Endodermal cell (in vitro differentiated cells): Measurements from ENCODE around the gene ZNF280C. TPM values are rescaled to one million over a fixed set of nuclear protein-coding genes. Genes with fewer than 3 reads are reported as not detected.

Experiments used
- DNase-seq: peaks from one replicate; pipeline ENCODE4 v3.0.0-alpha.2; 2017
- H3K27ac ChIP-seq: 2 replicates; pipeline ENCODE4 v1.5.1; 2013; ENCODE audit warnings: mild to moderate bottlenecking, low read depth, low read length, moderate library complexity
- H3K27me3 ChIP-seq: 2 replicates; pipeline ENCODE4 v1.6.1; 2013; ENCODE audit warnings: mild to moderate bottlenecking, low read length, moderate library complexity; ENCODE audit not compliant: insufficient read depth, control insufficient read depth, poor library complexity, severe bottlenecking
- H3K36me3 ChIP-seq: 2 replicates; pipeline ENCODE4 v1.7.0; 2013; ENCODE audit warnings: mild to moderate bottlenecking, low read length, moderate library complexity; ENCODE audit not compliant: control insufficient read depth, insufficient read depth
- H3K4me1 ChIP-seq: one replicate; pipeline ENCODE4 v1.7.0; 2013; ENCODE audit warnings: low read length; ENCODE audit not compliant: control insufficient read depth, insufficient read depth
- H3K4me3 ChIP-seq: 2 replicates; pipeline ENCODE4 v1.5.1; 2013; ENCODE audit warnings: mild to moderate bottlenecking, low read length, moderate library complexity
- H3K9ac ChIP-seq: 2 replicates; pipeline ENCODE4 v1.6.1; 2013; ENCODE audit warnings: mild to moderate bottlenecking, low read length, moderate library complexity; ENCODE audit not compliant: poor library complexity, severe bottlenecking; ENCODE audit errors: extremely low read depth
- H3K9me3 ChIP-seq: 2 replicates; pipeline ENCODE4 v1.6.1; 2013; ENCODE audit warnings: mild to moderate bottlenecking, low read length, moderate library complexity; ENCODE audit not compliant: control insufficient read depth
- H3K27ac Mint-ChIP-seq: 2 replicates; pipeline ENCODE4 v1.8.0; 2020; ENCODE audit warnings: mixed read lengths
- H3K27me3 Mint-ChIP-seq: 2 replicates; pipeline ENCODE4 v1.8.0; 2021; ENCODE audit warnings: mild to moderate bottlenecking, mixed read lengths; ENCODE audit not compliant: insufficient read depth
- H3K36me3 Mint-ChIP-seq: 2 replicates; pipeline ENCODE4 v1.8.0; 2020; ENCODE audit warnings: low read depth, mixed read lengths
- H3K4me1 Mint-ChIP-seq: 2 replicates; pipeline ENCODE4 v1.8.0; 2020; ENCODE audit warnings: mixed read lengths
- H3K4me3 Mint-ChIP-seq: 2 replicates; pipeline ENCODE4 v1.8.0; 2020; ENCODE audit warnings: mild to moderate bottlenecking, moderate library complexity, mixed read lengths
- H3K9me3 Mint-ChIP-seq: 2 replicates; pipeline ENCODE4 v1.8.0; 2020; ENCODE audit warnings: mild to moderate bottlenecking, mixed read lengths
- WGBS, 2 experiments: methylation state at CpG; one replicate each; pipeline versions ENCODE4 v1.1.5 to v1.1.7; 2013; ENCODE audit warnings: missing lambda C conversion rate in 2 of 2, mixed read lengths in 1 of 2; ENCODE audit not compliant: insufficient coverage in 1 of 2, insufficient read length in 1 of 2; 5-methylcytosine and 5-hydroxymethylcytosine counted together
- total RNA-seq, 2 donors: library from RNA; stranded (reverse); fragmentation: NEBNext Ultra II Directional in 1 of 2; extraction: Animal tissue kit (Norgen Biotek cat#: 25700) in 1 of 2; gene quantifications; 2 replicates in 1 of 2; 3 replicates in 1 of 2; pipeline ENCODE4 v1.2.1, GENCODE V29; 2021
- TF ChIP-seq, protein P1 (sequence below): fragments of 200-600 bp; sonication (generic); conservative IDR thresholded peaks from 2 replicates; pipeline ENCODE4 v1.5.0; 2021; ENCODE audit warnings: antibody characterized with exemption, mild to moderate bottlenecking

Gene ZNF280C
- total RNA-seq, 2 donors from 2014 or later: 15.4 to 15.7 TPM

DNA sequence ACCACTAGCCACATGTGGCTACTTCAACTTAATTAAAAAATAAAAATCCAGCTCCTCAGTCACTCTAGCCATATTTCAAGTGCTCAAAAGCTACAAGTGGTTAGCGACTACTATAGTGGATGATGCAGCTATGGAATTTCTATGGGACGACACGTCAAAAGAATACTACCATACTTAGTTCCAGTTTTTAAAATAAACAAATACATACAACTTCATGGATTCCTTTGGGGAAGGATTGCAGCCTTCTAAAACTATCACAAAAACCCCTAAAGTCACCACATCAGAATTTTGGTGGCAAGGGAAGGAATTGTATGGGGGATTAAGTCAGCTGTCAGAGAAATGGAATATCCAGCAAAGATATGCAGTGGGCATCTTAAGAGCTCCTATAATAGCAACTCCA, 6.5 kb downstream of the ZNF280C start:
- Histone ChIP-seq H3K4me1 (no peaks in the 10 kb centered on the region), H3K4me3 (no peak overlapping the region), H3K9me3 (no peaks in the 10 kb centered on the region), H3K27me3 (no peaks in the 10 kb centered on the region), H3K27ac (no peak overlapping the region), H3K9ac (no peak overlapping the region), H3K36me3 (no peaks in the 10 kb centered on the region)
- 100% methylated on average over 1 of the region's 3 CpGs; no CpG with 5 or more reads in 1 of the 2 experiments for WGBS, 2 experiments
- DNase-seq: no peak
- Mint-ChIP-seq H3K27me3 (no peaks in the 10 kb centered on the region), H3K27ac (no peak overlapping the region), H3K9me3 (peaks cover 12% of the 10 kb centered on the region), H3K4me3 (no peak overlapping the region), H3K36me3 (peaks cover 18% of the 10 kb centered on the region), H3K4me1 (peaks cover 3% of the 10 kb centered on the region)
- TF ChIP-seq, protein P1, sequence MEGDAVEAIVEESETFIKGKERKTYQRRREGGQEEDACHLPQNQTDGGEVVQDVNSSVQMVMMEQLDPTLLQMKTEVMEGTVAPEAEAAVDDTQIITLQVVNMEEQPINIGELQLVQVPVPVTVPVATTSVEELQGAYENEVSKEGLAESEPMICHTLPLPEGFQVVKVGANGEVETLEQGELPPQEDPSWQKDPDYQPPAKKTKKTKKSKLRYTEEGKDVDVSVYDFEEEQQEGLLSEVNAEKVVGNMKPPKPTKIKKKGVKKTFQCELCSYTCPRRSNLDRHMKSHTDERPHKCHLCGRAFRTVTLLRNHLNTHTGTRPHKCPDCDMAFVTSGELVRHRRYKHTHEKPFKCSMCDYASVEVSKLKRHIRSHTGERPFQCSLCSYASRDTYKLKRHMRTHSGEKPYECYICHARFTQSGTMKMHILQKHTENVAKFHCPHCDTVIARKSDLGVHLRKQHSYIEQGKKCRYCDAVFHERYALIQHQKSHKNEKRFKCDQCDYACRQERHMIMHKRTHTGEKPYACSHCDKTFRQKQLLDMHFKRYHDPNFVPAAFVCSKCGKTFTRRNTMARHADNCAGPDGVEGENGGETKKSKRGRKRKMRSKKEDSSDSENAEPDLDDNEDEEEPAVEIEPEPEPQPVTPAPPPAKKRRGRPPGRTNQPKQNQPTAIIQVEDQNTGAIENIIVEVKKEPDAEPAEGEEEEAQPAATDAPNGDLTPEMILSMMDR: no peak

DNA sequence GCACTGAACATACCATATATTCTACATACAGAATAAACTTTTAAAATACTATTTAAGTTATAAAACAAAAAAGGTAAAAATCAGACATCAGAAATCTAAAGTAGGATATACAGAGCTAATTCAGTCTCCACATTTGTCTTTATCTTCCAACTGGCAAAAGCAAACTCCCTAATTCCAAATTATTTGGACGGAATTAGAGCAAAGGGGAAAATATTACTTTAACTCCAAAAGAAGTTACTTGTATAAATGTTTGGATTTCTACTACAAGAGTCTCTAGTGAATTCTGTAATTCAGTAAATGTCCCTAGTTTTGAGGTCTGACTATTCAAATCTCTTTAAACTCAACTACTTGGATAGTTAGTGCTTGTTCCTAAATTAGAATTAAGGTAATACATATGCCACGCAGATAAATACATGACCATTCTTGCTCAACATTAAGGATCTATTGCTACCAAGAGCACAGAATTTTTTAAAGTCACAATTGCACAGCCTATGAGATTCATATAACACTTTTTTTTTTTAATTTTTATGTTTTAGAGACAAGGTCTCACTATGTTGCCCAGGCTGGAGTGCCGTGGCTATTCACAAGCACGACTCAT, 7.3 kb downstream of the ZNF280C start:
- peaks cover 13% of the 10 kb centered on the region for H3K9me3 Mint-ChIP-seq
- TF ChIP-seq, protein P1: no peak
- H3K36me3 ChIP-seq: no peaks in the 10 kb centered on the region
- no peak overlapping the region for H3K4me3 ChIP-seq
- H3K27ac Mint-ChIP-seq: no peak overlapping the region
- no peak for DNase-seq
- no peaks in the 10 kb centered on the region for H3K27me3 Mint-ChIP-seq
- H3K4me1 ChIP-seq: no peaks in the 10 kb centered on the region
- no peaks in the 10 kb centered on the region for H3K27me3 ChIP-seq
- H3K4me3 Mint-ChIP-seq: no peak overlapping the region
- H3K9me3 ChIP-seq: no peaks in the 10 kb centered on the region
- 88% methylated on average over 2 of the region's 4 CpGs; no CpG with 5 or more reads in 1 of the 2 experiments for whole genome bisulfite sequencing, 2 experiments
- H3K9ac ChIP-seq: no peak overlapping the region
- H3K36me3 Mint-ChIP-seq: peaks cover 22% of the 10 kb centered on the region
- H3K27ac ChIP-seq: no peak overlapping the region
- H3K4me1 Mint-ChIP-seq: peaks cover 2% of the 10 kb centered on the region

DNA sequence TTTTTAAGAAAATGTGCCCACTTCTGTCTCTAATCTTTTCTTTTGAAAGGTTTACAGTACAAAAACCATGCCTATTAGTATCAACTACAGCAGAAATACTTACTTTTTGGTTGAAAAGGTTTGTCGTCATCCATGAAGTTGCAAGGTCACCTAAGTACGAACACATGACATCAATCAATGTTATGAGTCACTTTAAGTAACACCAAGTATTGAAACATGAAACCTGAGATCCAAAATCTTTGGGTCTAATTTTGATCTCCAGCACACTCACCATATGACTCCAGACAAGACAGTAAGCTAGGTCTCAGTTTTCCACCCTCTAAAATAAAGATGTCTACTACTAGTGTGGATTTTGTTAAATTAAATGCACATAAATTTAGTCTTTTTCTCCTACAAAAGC, 8.4 kb downstream of the ZNF280C start:
- Mint-ChIP-seq H3K4me1 (no peaks in the 10 kb centered on the region), H3K36me3 (peaks cover 33% of the 10 kb centered on the region), H3K4me3 (no peak overlapping the region), H3K27ac (no peak overlapping the region), H3K27me3 (no peaks in the 10 kb centered on the region), H3K9me3 (peaks cover 24% of the 10 kb centered on the region)
- no peaks in the 10 kb centered on the region for H3K4me1 ChIP-seq
- H3K27me3 ChIP-seq: no peaks in the 10 kb centered on the region
- no peak overlapping the region for H3K27ac ChIP-seq
- no peaks in the 10 kb centered on the region for H3K9me3 ChIP-seq
- 100% methylated on average over 2 of the region's 2 CpGs; no CpG with 5 or more reads in 1 of the 2 experiments for WGBS, 2 experiments
- no peak overlapping the region for H3K9ac ChIP-seq
- no peak overlapping the region for H3K4me3 ChIP-seq
- no peak for DNase-seq
- TF ChIP-seq, protein P1: no peak
- H3K36me3 ChIP-seq: no peaks in the 10 kb centered on the region
